GM21825 (cell line): ENCODE results near the gene ZNF107.

ENCODE experiments used
- ATAC-seq: cut with Tn5 transposase; IDR thresholded peaks from one replicate; pipeline ENCODE4 v1.9.1; 2021; ENCODE audit warnings: mild to moderate bottlenecking, moderate library complexity; ENCODE audit not compliant: unreplicated experiment

ZNF107 gene

DNA sequence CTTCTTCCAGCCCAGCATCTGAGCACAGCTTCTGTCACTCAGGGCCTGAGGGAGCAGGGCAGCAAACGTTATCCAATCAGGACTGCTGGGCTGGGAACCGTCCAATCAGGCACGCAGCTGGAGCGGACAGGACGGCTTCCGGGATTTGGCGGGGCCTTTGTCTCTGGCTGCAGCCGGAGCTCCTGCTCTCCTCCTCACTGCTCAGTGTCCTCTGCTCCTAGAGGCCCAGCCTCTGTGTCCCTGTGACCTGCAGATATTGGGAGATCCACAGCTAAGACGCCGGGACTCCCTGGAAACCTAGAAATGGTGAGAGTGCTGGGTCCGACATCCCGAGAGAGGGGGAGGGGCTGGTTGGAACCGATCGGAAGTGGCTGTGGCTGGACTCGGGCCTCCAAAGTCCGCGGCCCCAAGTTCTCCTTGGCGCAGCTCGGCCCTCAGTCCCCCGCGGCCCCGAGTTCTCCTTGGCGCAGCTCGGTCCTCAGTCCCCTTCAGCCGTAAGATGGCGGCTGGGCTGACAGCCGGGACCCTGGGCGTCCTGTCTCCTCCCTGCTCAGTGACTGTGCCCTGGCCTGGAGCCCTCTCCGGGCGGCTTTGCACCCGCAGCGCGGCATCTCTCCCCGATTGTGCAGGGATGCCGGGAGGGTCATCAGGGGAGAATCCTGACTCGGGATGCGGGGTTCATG lies at the start of gene ZNF107:
Gene ZNF107 (plus strand): TSS at position 154 of the 683 bp plus-strand sequence. CDS start 150 bp downstream, at position 304.
- peak; percentile 99 for ATAC-seq

DNA sequence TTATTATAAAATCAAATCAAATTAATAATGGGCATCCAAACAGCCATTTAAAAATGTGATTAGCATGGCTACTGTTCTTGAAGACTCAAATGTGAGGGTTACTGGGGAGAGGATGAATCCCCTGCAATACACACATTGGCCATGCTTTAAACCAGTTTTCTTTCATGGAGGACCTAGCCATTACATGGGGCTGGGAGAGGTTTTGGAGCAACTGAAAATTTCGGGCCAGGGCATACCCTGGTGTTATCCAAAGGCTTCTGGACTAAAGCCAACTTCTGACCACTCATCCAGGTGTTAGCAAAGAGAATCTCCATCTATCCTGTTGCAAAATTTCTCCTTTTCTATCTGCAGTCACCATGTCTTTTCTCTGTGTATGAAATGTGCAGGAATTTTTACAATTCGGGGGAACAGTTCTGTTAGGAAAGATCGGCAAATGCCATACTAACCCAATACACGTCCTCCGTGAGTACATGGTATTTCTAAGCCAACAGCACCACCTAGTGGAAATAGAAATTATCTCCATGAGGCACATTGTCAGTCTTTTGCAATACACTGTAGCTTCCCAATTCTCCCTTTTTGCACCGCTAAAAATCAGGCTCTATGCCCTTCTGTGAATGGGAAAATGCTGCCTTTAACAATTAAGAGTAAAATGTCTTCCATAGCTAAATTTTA lies 47.0 kb upstream of the ZNF107 start:
- ATAC-seq, result no peak

DNA sequence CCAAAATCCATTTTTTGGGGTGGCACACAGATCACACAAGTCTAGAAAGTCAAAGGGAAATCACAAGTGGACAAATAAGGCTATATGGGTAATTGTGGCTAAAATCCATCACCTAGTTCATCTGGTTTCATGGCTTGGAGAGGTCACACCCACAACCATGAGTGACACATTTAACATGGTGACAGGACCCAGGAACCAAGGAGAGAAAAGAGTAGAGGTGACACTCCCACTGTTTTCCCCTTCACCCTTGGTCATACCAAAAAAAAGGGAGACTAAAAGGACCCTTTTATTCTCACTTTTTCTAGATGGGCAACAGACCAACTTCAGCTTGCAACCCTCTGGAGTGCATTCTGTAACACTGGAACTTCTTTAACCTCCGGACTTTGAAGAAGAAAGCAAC lies 46.2 kb upstream of the ZNF107 start:
- no peak for ATAC-seq

DNA sequence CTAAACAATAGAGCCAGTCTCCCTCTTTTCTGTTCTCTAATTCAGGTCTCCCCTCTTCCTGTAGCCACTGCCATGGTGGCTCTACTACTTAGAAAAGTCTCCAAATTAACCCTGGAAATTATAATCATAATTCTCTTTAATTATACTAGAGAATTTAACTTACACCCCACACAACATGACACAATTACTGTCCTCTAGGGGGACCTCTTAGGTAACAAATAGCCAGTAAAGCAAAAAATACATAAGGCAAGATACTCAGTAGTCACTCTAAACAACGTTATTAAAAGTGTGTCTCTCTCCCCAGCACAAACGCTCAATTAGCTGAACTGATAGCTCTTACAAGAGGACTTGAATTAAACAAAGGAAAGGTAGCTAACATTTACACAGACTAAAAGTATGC lies 44.3 kb upstream of the ZNF107 start:
- no peak for ATAC-seq

DNA sequence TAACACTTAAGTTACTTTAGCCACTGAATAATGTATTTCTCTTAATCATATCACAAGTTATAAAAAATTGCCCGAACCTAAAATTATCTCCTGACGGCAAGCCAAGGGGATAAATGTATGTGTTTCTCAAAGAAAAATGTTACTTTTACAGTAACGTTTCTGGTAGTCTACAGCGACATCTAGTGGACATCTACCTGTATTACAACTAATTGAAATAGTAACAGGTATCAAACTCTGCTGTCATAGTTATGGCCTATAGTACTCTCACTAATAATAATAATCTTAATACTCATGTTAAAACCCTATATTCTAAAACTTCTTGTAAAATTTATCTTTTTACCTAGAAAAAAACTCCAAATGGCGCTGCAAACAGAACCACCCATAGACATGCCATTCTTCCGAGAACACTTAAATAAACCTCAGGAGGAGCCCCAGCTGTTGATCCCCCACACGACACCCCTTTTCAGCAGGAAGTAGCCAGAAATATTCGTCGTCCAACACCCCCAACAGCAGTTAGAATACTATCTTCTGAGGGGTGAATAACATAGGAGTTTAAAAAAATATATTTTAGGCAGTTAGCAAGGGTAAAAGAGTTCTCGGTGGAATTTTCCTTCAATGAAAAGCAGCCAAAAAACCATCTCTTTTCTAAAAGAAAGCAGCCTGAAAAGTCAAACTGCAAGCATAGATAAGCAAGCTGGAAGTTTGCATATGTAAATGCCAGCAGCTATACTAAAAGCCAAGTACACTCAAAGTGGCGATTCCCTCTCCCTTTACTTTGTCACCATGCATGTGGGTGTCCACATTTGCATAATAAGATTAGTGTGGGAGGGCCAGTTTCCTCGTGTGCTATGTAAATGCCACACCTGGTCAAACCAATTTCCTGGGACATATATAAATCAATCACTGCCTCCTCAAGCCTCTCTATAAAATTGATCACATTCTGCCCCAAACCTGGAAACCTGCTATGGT lies 40.5 kb upstream of the ZNF107 start:
- ATAC-seq, result no peak

DNA sequence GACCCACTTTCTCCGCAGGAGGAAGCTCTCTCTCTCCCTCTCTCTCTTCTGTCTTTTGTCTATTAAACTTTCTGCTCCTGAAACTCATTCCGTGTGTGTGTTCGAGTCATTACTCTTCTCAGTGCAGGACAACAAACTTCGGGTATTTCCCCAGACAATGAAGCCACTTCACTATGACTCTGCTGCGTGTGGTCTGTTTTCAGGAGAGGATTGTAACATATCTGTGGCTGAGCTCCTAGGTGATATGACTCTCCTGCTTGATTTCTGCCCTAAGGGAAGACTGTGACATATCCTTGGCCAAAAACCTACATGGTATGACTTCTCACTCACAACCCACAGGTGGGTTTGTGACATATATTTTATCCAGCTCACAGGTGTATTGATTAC lies 39.9 kb upstream of the ZNF107 start:
- no peak for ATAC-seq

DNA sequence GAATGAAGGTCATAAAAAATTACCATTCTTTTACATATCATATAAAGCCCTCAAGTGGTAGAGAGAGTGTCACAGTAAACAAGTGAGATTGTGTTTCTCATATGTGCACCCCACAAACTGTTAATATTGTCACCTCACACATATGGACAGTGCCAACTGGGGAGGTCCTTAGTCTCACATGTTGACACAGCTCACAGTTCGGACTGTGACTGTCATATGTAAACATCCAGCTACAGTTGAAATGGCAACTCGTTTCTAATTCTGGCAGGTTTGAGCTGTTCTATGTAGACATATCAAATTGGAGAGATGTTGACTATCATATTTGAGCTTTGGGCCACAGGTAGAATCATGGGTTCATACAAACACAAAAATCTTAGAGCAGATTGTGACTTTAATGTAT lies 39.4 kb upstream of the ZNF107 start:
- ATAC-seq, result no peak

DNA sequence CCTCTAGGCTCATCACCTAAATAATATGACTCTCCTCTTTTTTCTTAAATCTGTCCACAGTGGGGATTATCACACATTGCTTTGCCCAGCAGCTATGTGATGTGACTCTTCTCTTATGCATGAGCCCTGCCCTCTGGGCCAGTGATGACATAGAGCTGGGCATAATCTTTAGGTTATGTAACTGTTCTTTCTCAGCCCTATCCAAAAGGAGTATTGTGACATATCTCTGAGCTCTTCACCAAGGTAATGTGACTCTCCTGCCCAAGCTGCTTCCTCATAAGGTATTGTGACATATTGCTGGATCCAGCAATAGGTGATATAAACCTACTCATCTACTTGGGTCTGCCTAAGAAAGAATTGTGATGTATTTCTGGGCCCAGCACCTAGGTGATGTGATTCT lies 37.7 kb upstream of the ZNF107 start:
- no peak for ATAC-seq

DNA sequence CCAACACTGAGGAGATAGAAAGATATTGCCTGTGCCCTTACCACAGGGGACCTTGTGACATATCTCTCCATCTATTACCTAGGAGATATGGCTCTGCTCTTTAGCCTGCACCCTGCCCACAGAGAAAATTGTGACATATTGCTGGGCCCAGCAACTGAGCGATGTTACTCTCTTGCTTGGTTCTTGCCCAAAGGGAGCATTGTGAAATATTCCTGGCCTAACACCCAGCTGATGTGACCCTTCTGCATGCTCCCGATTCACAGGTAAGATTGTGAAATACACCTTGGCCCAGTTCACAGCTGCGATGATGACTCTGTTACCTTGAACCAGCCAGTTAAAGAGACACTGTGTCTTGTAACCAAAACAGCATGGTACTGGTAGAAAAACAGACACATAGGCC lies 37.2 kb upstream of the ZNF107 start:
- no peak for ATAC-seq

DNA sequence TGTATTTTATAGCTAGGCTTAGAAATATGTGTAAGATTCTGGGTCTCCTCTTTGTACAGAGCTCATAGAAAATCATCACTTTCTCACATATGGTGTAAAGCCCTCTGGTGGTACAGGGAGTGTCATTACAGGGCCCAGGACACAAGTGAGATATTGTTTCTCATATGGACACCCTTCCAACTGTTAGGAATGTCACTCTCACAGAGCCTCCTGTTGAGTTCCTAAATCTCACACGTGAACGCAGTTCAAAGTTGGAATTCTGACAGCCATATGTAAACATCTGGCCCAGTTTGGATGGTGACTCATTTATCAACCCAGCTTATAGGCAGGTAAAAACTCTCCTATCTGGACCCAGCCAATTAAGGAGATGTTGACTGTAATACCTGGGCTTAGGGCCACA lies 35.4 kb upstream of the ZNF107 start:
- no peak for ATAC-seq

DNA sequence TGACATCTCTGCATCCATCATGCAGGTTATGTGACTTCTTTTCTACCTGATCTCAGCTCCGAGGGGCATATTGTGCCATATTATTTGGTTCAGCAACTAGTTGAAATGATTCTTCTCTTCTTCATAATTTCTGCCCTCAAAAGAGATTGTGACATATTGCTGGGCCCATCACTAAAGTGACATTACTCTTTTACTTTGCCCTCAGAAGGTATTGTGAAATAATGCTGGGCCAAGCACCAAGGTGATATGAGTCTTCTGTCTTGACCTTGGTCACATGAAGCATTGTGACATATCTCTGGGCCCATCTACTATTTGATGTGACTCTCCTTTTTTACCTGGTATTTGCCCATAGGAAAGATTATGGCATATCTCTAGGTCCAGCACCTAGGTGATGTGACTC lies 33.9 kb upstream of the ZNF107 start:
- ATAC-seq, result no peak

DNA sequence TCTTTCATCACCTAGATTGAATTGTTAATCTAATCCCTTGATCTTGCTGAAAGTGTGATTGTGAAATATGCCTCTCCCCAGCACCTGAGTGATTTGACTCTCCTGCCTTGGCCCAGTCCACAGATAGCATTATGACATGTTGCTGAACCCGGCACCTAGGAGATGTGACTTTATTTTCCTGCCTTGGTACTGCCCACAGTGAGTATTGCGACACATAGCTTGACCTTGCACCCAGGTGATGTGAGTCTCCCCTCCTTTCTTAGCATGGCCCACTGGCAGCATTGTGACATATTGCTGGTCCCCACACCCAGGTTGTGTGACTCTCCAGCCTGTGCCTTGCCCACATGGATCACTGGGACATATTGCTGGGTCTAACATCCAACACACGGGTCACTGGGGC lies 32.5 kb upstream of the ZNF107 start:
- no peak for ATAC-seq

DNA sequence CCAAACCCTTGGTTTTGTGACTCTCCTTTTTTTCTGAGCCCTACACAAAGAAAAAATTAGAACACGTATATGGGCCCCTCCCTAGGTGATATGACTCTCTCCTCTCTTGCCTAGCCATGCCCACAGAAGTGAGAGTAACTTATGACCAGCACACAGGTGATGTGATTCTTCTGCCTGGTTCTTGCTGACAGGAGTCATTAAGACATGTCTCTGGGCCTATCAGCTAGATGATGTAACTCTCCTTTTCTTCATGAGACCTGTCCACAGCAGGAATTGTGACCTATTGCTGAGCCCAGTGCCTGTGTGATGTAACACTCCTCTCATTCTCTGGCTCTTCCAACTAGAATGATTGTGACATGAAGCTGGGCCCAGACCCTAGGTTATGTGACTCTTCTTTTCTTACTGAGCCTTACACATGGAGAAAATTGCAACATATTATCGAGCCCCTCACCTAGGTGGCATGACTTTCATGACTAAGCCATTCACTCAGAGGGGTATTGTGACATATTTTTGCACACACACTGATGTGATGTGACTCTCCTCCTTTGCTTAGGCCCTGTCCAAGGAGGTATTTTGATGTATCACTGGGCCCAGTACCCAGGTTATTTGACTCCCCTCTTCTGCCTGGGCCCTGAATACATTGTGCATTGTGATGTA lies 31.4 kb upstream of the ZNF107 start:
- ATAC-seq, result no peak

DNA sequence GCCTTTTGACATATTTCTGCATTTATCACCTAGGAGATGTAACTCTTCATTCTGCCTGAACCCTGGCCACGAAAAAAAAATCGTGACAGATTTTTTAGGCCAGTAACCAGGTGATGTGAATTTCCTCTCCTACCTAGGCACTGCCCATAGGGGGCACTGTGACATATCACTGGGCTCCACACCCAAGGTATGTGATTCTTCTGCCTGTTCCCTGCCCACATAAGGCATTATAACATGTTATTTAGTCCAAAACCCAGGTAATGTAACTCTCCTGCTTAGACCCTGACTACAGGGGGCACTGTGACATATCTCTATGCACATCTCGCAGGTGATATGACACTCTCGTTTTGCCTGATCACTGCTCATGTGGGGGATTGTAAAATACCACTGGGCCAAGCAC lies 29.5 kb upstream of the ZNF107 start:
- ATAC-seq, result no peak

DNA sequence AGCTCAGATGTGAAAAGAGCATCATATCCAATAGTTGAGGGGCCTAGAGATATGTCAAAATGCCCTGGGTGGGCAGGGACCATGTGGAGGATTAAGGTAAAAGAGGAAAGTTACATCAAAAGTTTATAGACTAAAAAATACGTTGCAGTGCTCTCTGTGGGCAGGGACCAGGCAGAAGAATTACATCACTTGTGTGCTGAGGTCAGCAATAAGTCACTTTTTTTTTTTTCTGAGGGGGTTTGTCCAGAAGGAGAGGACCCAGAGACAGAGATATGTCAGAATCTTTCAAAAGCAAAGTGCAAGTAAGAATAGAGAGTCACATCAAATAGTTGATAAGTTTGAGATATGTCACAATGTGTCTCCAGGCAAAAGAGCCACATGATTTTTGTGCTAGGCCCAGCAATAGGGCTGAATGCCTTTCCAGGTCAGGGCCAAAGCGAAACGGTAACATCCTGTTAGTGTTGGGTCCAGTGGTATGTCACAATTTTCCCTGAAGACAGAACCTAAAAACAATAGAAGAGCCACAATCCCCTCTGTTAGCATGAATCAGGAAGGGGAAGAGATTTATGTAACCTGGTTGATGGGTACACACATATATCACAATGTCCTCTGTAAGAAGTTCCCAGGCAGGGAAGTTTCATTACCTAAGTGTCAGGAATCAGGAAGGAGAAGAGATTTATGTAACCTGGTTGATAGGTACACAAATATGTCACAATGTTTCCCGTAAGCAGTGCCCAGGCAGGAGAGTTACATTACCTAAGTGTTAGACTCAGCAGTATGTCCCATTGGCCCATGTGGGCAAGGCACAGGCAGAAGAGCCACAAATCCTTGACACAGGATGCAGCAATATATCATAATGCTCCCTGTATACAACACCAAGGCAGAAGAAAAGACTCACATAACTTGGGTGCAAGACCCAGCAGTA lies 28.1 kb upstream of the ZNF107 start:
- no peak for ATAC-seq

DNA sequence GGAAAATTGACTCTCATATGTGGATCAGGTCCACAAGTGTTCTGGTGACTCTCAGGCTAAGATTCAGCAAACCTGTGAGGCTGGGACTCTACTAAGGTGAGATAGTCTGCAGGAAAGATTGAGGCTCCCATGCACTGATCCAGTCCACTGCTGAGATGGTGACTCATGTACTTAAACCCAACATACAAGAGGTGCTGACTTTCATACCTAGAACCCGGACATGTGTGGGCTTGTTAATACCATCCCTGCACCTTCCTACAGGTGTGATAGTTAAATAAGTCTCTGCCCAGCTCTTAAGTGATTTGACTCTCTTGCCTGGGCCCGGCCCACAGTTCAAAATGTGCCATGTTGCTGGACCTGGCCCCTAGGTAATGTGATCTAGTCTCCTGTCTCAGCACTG lies 27.1 kb upstream of the ZNF107 start:
- no peak for ATAC-seq

DNA sequence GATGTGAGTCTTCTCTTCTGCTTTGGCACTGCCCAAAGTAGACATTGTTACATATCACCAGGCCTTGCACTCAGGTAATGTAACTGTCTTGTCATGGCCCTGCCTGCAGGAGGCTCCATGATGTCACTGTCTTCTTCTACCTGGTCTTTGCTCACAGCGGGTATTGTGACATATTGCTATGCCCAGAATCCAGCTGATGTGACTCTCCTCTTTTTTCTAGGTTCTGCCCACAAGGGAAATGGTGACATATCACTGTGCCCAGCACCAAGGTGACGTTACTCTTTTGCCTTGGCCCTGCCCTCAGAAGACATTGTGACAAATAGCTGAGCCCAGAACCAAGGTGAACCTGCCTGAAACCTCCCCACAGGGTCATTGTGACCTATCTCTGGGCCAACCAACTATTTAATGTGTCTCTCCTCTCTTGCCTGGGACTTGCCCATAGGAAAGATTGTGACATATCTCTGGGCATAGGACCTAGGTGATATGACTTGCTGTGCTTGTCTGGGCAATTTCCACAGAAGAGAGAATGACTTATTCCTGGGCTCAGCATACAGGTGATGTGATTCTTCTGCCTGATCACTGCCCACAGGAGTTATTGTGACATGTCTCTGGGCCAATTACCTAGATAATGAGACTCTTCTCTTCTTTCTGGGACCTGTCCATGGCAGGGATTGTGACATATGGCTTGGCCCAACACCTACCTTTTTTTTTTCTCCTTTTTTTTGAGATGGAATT lies 26.5 kb upstream of the ZNF107 start:
- ATAC-seq, result no peak

DNA sequence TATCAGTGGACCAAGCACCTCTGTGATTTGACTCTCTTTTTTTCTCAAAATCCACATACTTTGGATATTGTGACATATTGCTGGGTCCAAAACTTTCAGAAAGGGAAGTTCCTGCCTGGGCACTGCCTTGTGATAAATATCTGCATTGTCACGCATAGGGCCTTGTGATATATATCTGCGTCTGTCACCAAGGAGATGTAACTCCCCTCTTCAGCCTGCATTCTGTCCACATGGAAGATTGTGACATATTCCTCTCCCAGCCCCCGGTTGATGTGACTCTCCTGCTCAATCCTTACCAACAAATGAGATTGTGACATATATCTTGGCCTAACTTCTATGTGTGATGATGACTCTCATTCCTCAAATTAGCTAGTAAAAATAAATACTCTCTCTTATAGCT lies 25.4 kb upstream of the ZNF107 start:
- ATAC-seq, result no peak

DNA sequence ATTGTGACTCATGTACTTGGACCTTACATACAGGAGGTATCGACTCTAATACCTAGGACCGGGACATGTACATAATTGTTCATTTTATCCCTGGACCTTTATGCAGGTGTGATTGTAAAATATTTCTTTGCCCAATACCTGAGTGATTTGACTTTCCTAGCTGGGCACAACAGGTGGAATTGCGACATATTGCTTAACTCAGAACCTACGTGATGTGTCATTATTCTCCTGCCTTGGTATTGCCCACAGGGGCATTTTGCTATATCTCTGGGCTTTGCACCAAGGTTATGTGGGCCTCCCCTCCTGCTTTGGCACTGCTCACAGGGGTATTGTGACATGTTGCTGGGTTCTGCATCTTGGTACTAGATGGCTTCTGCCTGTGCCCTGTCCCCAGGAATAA lies 23.9 kb upstream of the ZNF107 start:
- ATAC-seq, result no peak
